NCI-H2081 treated with DMSO at 0.1 percent for 48 hours (cell line): ENCODE results near the gene SETBP1.

Experiments used
- DNase-seq: peaks from one replicate; lab custom pipeline; 2025; lab: John Stamatoyannopoulos, UW

SETBP1 gene

GRCh38 chr18:44759925-44760342 is 79.2 kb downstream of the SETBP1 start:
- no peak for DNase-seq

DNA sequence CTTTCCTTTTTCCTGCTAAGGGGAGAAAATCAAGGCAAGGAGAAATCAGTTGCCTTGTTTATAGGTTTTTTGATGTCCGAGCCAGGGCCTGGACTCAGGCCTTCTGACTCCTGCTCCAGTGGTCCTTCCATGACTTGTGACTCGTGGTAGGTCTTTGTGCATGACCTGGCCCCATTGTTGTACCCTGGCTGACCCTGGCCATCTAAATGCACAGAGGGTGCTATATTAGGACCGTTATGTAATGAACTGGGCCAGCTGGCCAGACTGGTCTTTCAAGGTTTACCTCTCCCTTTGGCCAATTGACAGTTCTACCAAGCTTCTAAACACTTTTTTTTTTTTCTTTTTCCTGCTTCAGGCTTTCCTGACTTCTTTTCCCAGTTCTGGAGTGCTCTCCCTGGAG is 81.1 kb downstream of the SETBP1 start:
- DNase-seq = no peak

GRCh38 chr18:44763327-44763726 is 82.6 kb downstream of the SETBP1 start:
- DNase-seq = no peak

DNA sequence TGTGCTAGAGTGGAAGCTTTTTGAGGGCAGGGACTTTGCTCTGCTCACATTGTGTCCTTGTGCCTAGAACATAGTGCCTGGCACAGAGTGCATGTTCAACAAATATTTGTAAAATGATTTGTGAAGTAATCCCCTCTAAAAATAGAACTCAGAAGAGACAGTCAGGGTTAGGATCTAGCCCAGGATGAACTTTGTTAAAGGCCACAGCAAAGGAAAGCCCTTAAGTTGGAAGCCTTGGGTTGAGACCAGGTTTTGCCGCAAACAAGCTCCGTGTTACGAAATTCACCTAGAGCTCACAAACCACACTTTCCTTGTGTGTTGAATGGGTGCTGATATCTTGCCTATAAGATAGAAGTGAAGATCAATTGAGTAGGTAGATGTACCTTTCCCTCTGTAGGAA is 84.2 kb downstream of the SETBP1 start:
- DNase-seq = no peak

- DNase-seq = no peak
Observed at GRCh38 chr18:44765456-44765855, 84.8 kb downstream of the SETBP1 start.

- no peak for DNase-seq
Observed at GRCh38 chr18:44766450-44766849, 85.8 kb downstream of the SETBP1 start.

DNA sequence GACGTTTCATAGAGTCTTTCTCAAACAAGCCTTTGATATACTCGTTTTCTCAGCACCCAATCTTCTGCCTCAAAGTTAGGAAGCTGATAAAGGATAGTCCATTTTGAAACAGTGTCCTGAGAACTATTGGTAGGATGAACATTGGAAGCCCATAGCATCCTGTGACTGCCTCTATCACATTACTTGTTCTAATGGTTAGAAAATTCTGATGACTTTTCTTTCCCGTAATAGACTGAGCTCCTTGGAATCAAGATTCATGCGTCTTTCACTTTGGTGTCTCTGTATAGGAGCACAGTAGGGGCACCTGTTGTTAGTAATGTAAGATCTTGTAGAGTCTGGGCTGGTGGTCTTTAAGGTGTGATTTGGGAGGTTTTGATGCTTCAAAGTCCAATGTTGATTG is 87.1 kb downstream of the SETBP1 start:
- no peak for DNase-seq

DNA sequence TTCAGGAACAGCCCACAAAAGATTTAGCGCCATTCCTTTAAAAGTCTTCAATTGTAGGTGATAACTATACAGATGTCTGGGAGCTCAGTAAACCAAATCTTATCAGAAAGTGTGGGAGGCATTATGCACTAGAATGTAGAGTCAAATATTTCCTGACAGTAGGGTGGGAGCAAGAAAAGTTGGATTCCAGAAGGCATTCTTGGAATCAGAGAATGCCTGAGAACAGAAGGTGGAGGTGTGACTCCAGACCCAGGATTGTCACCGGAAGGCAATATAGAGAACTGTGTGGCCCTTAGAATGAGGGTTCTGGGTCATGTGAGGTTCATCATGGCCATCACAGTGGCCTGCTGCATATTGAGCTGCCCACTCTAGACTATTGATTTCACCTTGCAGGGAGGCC is 90.0 kb downstream of the SETBP1 start:
- DNase-seq = no peak

DNA sequence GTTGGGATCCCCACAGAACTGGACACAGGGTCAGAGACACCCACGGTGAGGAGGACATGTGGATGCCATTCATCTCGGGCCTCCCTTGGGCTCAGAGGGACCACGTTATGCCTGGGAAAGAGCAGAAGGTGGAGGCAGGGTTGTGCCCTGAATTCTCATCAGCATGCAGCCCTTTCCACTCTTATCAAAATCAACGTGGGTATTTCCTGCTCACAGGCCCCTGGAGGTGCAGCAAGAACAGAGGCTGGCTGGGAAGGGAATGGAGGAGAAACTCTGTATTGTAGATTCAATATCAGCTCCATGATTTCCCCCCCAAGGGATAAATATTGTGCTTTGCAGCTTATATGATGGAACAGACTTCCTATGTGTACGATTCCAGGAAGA is 90.9 kb downstream of the SETBP1 start:
- no peak for DNase-seq

DNA sequence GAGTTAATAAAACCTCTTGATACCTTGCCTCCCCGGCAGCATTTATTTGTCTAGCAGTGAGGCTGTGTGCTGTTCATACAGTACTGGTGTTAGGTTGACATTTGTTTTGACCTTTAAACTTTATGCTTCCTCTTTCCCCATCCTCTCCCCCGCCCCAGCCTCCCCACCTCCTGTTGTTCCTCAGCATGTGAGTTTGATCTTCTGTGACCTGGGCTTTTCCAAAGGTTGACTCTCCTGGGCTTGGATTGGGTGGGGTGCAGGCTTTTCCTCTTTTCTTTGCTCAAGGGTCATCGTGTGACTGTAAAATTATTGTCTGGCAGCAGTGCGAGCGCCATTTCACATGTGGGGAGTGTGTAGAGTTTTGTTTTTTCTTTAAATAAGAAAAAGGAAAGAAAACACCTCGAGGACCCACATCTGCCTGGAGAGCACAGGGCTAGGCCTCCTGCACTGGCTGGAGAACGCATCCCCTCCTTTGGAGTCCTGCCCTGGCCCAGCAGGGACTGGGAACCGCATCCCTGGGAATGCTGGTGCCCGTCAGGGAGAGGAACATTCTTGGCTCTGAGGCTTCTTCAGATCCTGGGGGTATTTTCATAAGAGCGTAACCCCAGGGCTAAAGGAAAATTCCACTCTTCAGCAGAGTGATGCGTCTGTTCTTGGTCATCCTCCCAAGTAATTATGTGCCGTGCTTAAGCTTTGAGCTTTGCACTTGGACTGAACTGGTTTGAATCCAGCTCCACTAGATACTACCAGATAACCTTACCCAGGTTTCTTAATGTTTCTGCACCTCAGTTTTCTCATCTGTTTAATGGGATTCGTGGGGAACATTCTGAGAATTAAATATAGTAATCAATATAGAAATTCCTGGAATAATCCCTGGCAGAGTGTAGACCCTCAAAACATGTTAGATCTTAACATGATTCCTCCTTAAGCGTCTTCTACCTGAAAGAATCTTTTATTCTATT is 91.5 kb downstream of the SETBP1 start:
- DNase-seq = no peak

DNA sequence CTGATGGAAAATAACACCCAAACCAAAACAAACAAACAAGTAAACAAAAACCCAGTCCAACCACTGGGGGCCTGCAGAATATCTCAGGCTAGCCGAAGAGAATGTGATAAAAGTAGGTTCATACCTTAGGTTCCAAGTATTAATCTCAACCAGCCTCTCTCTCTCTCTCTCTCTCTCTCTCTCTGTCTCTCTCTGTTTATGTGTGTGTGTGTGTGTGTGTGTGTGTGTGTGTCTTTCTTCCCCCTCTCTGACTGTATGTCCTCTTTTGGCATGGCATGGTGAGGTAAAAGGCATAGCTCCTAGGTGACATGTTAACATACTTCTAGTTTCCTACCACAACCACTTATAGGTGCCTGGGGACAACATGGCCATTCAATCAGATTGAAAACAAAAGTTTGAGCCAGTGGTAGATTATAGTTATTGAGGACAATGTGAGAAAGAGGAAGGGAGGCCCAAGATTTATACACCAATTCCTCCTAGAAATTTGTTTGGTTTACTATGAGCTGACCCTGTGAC is 93.0 kb downstream of the SETBP1 start:
- no peak for DNase-seq

- DNase-seq = no peak
Observed at GRCh38 chr18:44774191-44774590, 93.5 kb downstream of the SETBP1 start.

GRCh38 chr18:44777457-44778192 is 96.9 kb downstream of the SETBP1 start:
- DNase-seq = no peak

GRCh38 chr18:44778788-44779187 is 98.1 kb downstream of the SETBP1 start:
- no peak for DNase-seq

DNA sequence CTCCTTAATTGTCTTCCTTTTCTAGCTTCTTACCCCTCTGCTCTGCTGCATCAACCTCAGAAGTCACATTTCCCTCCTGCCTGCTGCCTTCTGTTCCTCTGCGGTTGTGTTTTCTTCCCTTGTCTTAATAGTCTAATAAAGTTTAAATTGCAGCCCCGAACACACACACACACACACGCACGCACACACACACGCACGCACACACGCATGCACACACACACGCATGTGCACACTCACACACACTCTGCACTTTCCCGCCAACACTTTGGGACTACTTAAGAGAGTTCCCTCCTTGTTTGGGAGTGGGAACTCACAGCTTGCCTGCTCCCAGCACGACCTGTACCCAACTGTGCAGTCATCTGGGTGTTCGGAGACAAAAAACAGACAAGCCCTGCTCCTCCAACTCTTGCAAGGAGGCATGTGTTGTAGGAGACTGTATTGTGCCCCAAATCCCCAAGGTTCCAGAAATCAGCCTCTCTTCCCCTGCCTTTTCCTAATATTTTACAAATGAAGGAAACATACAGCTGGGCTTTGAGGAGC is 99.1 kb downstream of the SETBP1 start:
- DNase-seq = no peak

DNA sequence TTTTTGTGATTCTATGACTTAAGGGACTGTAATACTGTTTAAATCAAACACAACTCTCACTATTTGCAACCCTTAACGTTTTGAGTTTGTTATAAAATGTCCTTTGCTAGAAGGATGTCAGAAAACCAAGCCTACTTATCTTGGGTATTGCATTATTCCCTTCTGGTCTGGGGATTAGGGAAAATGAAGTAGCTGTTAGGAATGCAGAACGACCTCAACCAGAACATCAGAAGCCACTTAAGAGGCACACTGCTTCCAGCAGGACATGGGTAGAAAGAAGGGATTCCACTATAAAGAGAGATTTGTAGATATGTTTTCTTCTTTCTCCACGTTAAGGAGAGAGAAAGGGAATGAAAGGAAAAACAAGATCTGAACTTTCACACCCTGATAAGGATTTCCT is 101.2 kb downstream of the SETBP1 start:
- no peak for DNase-seq

DNA sequence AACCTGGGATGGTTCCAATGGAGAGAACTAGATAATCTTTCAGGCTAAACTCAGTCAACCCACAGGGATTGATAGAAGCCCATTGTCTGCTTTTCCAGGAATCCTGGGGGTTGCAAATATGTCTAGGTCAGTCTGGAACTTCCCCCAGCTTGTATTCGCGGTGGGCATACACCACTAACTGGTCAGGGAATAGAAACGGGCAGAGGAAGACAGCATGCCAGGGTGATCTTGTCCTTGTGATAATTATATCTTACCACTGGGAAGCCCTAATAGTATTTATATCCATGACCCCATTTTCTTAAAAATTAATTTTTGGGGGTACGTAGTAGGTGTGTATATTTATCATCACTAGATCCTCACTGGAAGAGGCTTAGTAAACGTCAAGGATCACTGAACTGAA is 101.9 kb downstream of the SETBP1 start:
- DNase-seq = no peak

DNA sequence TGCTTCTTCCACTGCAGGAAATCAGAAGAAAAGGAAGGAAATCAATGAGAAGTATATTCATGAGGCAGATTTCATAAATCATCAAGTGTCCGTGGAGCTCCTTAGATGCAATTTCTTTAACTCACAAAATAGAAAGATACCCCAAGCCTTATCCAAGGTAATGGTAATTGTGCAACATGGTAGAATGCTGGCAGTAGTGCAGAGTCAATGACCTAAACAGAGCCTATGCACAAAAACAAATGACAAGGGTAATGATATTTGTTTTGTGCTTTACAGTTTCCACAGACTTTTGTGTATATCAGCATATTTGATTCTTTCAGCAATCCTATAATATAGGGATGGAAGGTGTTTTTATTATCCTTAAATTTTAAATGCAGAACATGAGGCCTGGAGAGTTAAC is 102.7 kb downstream of the SETBP1 start:
- no peak for DNase-seq

- DNase-seq = no peak
Observed at GRCh38 chr18:44786257-44786656, 105.6 kb downstream of the SETBP1 start.

DNA sequence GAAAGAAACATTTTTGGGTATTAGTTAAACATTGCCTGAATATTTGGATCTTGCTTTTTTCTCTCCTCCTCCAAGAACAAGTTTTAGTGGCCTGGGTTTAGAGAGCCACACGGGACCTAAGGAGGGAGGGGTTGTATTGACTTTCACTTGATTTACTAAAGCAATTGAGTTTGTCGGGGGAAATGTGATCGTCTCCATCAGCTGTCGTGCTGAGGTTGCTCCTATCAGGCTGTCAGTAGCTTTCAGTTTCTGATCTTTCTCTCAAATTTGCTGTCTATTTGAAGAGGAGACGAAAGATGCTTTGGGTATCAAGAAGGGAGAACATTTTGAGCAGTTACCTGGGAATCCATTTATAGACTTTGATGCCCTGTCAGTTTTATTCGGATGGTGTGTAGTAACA is 106.0 kb downstream of the SETBP1 start:
- no peak for DNase-seq

DNA sequence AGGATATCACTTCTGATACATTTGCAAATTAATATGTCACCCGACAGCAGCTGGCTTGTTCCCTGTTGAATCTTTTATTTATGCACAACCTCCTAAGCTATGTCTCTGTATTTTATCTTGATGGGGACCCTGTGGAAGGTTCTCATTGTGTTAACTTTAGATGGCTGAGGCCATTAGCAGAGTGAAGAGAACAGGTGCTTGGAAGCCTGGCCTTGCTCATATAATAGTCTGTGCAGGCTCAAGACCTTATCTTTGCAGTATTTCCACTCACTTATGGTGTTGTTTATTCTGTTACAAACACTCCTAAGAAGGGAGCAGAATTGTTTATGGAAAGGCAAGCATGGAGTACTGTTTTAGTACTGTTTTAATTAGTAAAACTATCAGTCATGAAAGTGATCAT is 107.6 kb downstream of the SETBP1 start:
- DNase-seq = no peak

DNA sequence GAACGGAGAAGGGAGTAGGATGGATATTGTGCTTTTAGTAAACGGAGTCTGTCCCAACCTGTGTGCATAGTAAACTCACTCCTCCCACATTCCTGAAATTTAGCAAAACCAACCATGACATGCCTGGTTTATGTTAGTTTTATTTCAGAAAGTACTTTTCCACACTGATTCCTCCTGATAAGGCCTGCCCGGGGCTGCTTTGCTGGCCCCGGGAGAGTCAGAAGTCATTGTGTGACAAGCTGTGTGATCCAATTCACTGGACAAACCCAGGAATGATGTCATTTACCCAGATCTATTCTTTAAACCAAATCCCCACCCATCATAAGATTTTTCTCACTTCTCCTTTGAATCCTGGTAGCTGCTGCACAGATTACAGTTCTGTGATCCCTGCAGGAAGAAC is 109.0 kb downstream of the SETBP1 start:
- DNase-seq = no peak

GRCh38 chr18:44790860-44791259 is 110.2 kb downstream of the SETBP1 start:
- DNase-seq = no peak
